Measurements from ENCODE around the gene MOV10L1. TPM values are rescaled to one million over a fixed set of nuclear protein-coding genes. Genes with fewer than 3 reads are reported as not detected.
A peak's percentile ranks its signal among the peaks of the same experiment; 100 is the strongest.

Gene MOV10L1
- total and polyA plus RNA-seq, 10 donors, result 0.10 to 0.37 (median 0.15) TPM; not detected in 7

DNA sequence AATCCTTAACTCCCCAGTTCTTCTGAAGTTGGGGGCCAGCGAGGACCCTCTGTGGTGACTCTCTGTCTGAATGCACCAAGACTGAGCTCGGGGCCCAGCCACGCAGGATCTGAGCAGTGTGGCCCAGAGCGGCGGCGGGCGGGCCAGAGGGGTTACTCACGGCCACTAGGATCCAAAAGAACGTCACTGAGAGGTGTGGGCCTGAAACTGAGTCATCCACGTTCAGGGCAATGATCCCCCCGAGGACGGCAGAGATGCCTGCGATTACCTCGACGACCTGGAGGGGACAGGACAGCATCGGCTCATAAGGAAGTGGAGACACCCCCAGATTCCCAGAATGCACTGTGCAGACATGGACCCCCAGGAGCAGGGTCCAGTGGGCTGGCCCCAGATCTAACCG is 15.8 kb upstream of the MOV10L1 start:
- DNase-seq, result peak; percentile 36
- peaks cover 0 to 26% (median 0%) of the 10 kb centered on the region in 7 donors for H3K27me3 ChIP-seq (replicated peaks in 1 of 7)
- H3K4me3 ChIP-seq, result no peak overlapping the region
- H3K36me3 ChIP-seq, result peaks cover 0 to 22% (median 0%) of the 10 kb centered on the region in 6 donors
- 82 to 93% (median 84%) methylated on average over 16 to 17 of the region's 17 CpGs for WGBS, 5 donors
- H3K27ac ChIP-seq, result no peak overlapping the region
- no peaks in the 10 kb centered on the region for H3K9me3 ChIP-seq
- intact Hi-C loops (cut with DNase I; ENCODE audit: low total_unique reads), result no loop called here
- no peaks in the 10 kb centered on the region for H3K4me1 ChIP-seq
- TF ChIP-seq POLR2AphosphoS5 (IDR thresholded peaks at IDR 0.05) (no peak), POLR2A (IDR thresholded peaks at IDR 0.05) (no peak)
- TF ChIP-seq, protein P1, sequence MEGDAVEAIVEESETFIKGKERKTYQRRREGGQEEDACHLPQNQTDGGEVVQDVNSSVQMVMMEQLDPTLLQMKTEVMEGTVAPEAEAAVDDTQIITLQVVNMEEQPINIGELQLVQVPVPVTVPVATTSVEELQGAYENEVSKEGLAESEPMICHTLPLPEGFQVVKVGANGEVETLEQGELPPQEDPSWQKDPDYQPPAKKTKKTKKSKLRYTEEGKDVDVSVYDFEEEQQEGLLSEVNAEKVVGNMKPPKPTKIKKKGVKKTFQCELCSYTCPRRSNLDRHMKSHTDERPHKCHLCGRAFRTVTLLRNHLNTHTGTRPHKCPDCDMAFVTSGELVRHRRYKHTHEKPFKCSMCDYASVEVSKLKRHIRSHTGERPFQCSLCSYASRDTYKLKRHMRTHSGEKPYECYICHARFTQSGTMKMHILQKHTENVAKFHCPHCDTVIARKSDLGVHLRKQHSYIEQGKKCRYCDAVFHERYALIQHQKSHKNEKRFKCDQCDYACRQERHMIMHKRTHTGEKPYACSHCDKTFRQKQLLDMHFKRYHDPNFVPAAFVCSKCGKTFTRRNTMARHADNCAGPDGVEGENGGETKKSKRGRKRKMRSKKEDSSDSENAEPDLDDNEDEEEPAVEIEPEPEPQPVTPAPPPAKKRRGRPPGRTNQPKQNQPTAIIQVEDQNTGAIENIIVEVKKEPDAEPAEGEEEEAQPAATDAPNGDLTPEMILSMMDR (IDR thresholded peaks at IDR 0.05 in 8 of 11, conservative IDR thresholded peaks at IDR 0.05 in 3 of 11), result no peak

DNA sequence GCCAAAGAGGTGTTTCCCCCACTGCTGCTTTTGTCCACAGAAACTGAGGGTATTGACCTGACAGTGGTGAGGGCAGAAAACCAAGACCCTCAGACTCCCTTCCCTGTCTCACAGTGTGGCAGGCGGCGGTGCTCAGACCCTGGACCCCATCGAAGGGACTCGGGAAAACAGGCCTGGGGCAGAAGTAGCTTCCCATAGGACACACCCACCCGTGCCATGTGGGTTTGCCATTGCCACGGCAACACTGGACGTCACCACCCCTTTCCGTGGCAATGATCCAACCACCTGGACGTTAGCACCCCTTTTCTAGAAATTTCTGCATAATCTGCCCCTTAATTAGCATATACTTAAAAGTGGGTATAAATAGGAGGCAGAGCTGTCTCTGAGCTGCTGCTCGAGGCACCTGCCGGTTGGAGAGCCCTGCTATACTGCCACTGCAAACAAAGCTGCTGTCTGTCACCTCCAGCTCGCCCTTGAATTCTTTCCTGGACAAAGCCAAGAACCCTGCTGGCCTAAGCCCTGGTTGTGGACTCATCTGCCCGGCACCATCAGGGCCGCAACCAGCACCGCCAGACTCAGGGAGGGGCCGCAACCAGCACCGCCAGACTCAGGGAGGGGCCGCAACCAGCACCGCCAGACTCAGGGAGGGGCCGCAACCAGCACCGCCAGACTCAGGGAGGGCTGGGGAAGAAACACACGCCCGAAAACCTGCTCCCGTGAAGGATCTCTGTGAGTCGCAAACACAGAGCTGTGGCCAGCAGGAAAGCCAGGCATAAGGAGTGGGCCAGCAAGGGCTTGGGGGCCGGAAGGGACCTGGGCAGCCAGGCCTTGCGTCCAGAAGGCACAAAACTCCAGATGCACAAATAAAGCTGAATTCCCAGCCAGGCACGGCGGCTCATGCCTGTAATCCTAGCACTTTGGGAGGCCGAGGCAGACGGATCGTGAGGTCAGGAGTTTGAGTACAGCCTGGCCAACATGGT is 15.0 kb upstream of the MOV10L1 start:
- Histone ChIP-seq H3K27me3 (replicated peaks in 1 of 7) (peaks cover 0 to 26% (median 0%) of the 10 kb centered on the region in 7 donors), H3K4me3 (no peak overlapping the region), H3K27ac (no peak overlapping the region), H3K9me3 (no peaks in the 10 kb centered on the region), H3K4me1 (no peaks in the 10 kb centered on the region), H3K36me3 (peaks cover 0 to 22% (median 0%) of the 10 kb centered on the region in 6 donors)
- peak; percentile 38 for DNase-seq
- TF ChIP-seq POLR2AphosphoS5 (IDR thresholded peaks at IDR 0.05) (no peak), POLR2A (IDR thresholded peaks at IDR 0.05) (no peak)
- TF ChIP-seq, protein P1 (IDR thresholded peaks at IDR 0.05 in 8 of 11, conservative IDR thresholded peaks at IDR 0.05 in 3 of 11), result no peak
- intact Hi-C loops (cut with DNase I; ENCODE audit: low total_unique reads), result no loop called here
- 82 to 91% (median 88%) methylated on average over 26 to 32 of the region's 32 CpGs for WGBS, 5 donors

DNA sequence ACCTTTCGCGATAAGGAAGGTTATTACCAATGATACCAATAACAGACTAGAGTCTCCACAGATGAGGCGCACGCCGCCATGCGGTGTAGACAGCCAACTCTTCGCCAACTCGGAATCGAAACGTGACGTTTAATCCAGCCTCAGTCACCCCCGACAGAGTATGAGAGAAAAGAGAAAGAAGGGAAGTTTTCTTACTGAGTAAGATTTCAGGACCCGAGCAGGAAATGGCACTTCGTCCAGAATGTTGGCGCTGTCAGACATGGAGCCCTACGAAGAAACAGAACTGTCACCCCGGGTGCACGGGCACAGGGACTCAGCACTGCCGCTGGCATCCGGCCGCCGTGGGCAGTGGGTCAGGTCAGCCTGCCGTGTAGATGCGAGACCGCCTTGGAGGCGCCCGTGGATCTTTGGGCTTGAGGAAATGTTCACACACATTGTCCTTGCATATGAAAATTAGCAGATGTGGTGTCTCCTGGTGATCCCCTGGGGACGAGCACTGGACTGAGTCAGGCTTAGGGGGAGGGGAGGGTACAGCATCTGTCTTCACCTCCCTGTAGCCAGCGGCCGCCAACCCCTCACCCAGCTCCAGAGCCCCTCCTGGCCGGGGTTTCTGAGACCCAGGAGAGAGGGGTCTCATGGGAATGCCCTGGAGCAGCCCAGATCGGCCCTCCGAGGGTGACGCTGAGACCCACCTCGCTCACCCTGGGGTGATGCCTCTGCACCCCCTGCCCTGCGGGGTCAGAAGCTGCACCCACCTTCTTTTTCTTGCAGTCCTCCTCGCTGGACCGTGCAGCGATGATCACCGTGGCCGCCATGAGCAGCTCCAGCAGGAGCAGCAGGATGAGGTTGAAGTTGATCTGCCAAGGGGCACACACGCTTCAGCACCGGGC is 12.9 kb upstream of the MOV10L1 start:
- WGBS, 5 donors, result 80 to 88% (median 84%) methylated on average over 36 to 43 of the region's 43 CpGs
- no peak overlapping the region for H3K27ac ChIP-seq
- H3K36me3 ChIP-seq, result peaks cover 0 to 17% (median 0%) of the 10 kb centered on the region in 6 donors
- no peaks in the 10 kb centered on the region for H3K4me1 ChIP-seq
- DNase-seq, result peak; percentile 61
- no peak overlapping the region for H3K4me3 ChIP-seq
- H3K9me3 ChIP-seq, result no peaks in the 10 kb centered on the region
- TF ChIP-seq POLR2A (IDR thresholded peaks at IDR 0.05), result no peak
- no peak for TF ChIP-seq POLR2AphosphoS5 (IDR thresholded peaks at IDR 0.05)
- TF ChIP-seq, protein P1 (IDR thresholded peaks at IDR 0.05 in 8 of 11, conservative IDR thresholded peaks at IDR 0.05 in 3 of 11), result no peak
- intact Hi-C loops (cut with DNase I; ENCODE audit: low total_unique reads), result no loop called here
- peaks cover 0 to 25% (median 4%) of the 10 kb centered on the region in 7 donors for H3K27me3 ChIP-seq (replicated peaks in 1 of 7)

Data from spleen (tissue), 11 donors.